GM21423 (cell line): ENCODE measurements around the gene CENPN.

Experiments used
- ATAC-seq: cut with Tn5 transposase; IDR thresholded peaks from one replicate; pipeline ENCODE4 v1.9.1; 2021; ENCODE audit warnings: mild to moderate bottlenecking, moderate library complexity; ENCODE audit not compliant: unreplicated experiment

CENPN gene

DNA sequence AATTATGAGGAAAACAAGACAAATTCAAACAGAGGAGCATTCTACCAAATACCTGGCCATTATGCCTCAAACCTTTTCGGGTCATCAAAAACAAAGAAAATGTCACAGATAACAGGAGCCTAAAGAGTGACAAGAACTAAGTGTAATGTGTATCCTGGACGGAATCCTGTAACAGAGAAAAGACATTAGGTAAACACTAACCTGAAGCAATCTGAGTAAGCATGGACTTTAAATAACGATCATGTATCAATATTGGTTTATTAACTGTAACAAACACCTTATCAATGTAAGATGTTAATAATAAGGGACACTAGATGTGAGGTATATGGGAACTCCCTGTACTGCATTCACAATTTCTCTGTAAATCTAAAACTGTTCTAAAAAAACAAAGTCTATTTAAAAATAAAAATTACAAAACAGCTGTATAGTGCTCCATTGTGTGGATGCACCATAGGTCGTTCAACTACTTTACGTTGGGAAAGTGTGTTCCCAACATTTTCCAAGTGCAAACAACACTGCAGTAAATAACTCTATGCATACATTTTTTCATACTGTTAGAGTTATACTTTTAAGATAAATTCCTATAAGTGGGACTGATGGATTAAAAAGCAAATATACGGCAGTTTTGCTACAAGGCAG lies 15.1 kb upstream of the CENPN start:
- ATAC-seq, result no peak

DNA sequence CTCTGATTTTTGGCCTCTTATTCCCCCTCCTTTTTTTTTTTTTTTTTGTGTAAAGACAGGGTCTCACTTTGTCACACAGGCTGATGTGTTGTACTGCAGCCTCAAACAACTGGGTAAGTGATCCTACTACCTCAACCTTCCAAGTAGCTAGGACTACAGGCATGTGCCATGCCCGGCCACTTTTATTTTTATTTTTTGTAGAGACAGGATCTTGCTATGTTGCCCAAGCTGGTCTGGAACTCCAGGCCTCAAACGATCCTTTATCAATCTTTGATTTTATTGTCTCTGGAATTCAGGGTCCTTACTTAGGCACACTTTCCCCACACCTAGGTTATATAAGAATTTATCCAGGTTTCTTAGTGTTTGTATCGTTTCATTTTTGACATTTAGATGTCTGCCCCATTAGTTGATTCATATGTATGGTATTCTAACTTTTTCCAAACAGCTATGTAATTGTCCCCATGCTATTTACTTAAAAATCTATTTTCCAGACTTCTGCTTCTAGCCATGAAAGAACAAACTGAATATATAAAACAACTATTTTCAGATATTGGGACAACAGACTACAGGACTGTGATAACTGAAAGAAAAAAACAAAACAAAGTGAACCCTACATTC lies 14.2 kb upstream of the CENPN start:
- no peak for ATAC-seq

DNA sequence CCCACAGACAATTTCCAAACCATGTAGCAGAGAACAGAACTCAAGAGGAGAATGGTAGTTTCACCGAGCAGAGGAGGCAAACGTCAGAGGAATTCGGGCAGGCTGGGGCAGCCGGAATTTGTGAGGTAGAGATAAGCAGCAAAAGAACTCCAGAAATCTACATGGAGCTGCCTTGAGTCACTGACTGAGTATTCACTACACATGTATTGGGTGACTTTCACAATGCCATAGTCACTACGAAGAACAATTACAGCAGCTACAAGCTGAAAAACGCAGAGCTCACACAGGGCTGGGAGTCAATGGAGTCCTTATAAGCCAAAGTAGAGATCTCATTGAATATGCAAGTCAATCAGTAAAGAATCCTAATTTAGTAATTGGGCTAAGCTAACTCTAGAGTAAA lies 13.7 kb upstream of the CENPN start:
- ATAC-seq, result no peak

DNA sequence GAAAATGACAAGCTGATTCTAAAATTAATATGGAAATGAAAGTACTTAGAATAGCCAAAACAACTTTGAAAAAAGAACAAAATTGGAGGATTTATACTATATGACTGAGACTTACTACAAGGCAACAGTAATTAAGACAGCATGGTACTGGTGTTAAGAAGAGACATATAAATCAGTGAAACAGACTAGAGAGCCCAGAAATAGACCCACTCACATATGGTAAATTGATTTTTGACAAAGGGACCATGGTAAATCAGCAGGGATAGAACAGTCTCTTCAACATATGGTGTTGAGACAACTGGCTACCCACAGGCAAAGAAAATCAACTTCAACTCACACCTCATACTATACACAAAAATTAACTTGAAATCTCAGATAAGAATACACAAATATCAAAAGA lies 13.2 kb upstream of the CENPN start:
- ATAC-seq, result no peak

DNA sequence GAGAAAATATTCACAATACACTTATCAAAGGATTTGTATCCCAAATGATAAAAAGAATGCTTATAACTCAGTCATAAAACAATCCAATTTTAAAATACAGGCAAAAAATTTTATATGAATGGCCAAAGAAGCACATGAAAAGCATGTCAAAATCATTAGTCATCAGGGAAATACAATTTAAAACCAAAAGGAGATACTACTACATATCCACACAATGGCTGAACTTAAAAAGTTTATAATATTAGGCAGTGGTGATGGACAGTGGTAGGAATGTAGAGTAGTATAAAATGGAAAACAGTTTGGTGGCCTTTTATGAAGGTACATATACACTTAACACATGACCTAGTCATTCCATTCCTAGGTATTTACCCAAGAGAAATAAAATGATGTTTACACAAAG lies 12.6 kb upstream of the CENPN start:
- no peak for ATAC-seq

DNA sequence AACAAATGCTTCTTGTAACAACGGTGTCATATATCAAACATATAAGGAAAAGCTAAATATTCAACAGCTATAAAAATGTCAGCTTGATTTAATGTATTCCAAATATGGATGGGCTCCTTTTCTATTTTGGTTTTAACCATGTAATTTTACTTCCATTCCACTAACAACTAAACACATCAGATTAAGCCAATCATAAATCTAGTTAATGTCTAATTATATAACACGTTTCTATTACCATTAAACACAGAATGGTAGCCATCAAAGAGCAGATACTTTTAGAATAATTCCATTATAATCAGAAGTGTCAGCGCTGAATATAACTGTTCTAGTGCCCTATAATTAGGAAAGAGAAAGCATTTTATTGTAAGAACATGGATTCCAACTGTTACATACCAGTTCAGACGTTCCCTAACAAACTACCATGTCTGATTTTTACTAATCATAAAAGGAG lies 10.3 kb upstream of the CENPN start:
- peak; percentile 3 for ATAC-seq

DNA sequence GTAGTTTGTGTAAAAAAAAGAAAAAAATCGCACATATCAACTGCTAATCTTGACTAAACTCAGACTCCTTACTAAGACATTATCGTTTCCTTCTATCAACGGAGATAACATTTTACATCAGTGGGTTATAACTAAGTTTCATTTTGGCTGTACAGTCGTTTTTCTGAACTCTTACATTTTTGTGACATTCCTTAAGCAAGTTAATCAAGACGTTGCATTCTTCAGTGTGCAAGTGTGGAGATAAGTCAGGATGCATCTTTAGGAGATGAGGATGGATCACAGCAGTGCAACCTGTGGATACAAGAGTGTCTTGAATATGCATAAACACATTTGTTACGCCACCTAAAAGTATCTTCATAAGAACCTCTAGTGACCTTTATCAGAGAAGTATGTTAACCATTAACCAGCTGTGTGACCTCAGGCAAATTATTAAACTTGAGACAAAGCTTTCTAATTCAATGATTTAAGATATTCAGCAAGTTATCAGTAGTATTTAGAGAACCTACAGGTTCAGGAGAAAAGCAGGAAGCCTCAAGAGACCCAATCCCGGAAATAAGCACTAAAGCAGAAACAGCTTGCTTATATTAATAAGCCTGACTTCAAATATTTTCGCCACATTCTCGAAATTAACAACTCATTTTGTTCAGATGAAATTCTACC lies 9.7 kb upstream of the CENPN start:
- ATAC-seq, result peak; percentile 69

DNA sequence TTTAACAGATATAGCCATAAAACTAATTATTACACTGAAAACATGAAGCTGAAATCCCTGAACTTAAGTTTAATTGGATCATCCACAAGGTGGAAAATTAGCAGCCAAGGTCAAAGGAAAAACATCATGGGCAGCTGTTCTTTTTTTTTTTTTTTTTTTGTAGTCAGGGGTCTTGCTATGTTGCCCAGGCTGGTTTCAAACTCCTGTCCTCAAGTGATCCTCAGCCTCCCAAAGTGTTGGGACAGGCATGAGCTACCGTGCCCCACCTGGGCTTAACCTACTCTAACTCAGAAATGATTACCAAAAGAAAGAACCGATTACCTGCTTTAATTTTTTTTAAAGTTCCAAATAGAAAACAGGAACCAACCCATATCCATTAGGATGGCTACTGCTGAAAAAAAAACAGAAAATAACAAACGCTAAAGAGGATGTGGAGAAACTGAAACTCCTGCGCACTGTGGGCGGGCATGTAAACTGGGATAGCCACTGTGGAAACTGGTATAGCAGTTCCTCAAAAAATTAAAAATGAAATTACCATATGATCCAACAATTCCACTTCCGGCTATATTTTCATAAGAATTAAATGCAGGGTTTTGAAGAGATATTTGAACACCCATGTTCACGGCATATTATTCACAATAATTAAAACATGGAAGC lies 8.9 kb upstream of the CENPN start:
- no peak for ATAC-seq

DNA sequence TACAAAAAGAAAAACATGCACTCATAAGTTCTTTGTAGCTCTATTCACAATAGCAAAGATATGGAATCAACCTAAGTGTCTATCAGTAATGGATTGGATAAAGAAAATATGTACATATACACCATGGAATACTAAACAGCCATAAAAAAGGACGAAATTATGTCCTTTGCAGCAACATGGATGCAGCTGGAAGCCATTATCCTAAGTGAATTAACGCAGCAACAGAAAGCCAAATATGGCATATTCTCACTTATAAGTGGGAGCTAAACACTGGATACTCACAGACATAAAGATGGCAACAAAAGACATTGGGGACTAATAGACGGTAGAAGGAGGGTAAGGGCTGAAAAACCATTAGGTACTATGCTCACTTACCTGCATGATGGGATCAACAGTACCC lies 6.1 kb upstream of the CENPN start:
- ATAC-seq, result no peak

DNA sequence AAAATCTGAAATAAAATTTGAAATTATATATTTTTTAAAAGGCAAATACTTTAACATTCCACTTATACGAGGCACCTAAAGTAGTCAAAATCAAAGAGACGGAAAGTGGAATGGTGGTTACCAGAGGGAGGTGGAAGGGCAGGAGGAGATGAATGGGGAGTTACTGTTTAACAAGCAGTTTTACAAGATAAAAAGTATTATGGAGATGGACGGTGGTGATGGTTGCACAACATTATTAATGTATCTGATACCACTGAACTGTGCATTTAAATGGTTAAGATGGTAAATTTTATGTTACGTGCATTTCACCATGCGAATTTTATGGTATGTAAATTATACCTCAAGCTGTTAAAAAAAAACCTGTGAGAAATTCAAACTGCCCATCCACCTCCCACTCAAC lies 5.7 kb upstream of the CENPN start:
- no peak for ATAC-seq

DNA sequence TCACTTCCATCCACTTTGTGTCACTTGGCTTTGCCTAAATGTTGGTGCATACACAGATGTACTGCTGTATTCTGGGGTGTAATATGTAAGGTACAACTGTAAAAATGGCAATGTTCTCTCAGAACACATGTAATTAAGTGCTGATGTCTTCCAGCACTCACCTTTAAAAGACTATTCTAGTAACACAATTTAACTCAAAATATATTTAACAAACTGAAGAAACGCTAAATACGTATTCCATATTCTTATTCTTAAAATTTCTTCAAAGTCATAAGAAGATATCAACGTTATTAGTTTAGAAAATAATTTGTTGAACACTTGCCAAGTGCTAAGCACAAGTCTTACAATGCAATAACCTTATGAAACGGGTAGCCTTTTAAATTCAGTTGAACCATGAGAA lies 4.0 kb upstream of the CENPN start:
- ATAC-seq, result no peak

DNA sequence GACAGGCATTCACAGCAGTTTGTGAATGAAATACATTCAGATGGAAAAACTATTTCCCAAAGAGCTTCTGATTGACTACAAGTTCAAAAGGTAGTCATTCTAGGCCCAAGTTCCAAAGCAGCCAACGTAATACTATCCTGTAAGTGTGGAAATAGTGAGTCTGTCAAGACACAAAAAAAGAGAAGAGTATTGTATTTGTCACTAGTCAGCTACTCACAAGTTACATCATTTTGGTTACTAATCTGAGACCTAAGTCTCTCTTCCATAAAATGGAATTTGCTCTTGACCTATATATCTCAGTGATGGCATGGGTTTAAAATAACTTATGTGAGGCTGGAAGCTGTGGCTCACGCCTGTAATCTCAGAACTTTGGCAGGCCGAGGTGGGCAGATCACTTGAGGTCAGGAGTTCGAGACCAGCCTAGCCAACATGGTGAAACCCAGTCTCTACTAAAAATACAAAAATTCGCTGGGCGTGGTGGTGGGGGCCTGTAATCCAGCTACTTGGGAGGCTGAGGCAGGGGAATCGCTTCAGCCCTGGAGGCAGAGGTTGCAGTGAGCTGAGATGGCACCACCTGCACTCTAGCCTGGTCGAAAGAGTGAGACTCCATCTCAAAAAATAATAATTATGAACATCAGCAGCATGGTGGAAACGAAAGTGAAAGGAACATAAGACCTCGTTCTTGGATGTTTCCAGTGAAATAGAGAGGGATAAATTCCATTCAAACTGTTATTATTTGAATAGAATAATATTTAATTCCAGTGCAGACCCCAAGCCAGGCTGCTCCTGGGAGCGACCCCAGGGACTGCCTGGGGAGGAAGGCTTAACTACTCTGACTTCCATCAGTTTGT lies 3.2 kb upstream of the CENPN start:
- no peak for ATAC-seq

DNA sequence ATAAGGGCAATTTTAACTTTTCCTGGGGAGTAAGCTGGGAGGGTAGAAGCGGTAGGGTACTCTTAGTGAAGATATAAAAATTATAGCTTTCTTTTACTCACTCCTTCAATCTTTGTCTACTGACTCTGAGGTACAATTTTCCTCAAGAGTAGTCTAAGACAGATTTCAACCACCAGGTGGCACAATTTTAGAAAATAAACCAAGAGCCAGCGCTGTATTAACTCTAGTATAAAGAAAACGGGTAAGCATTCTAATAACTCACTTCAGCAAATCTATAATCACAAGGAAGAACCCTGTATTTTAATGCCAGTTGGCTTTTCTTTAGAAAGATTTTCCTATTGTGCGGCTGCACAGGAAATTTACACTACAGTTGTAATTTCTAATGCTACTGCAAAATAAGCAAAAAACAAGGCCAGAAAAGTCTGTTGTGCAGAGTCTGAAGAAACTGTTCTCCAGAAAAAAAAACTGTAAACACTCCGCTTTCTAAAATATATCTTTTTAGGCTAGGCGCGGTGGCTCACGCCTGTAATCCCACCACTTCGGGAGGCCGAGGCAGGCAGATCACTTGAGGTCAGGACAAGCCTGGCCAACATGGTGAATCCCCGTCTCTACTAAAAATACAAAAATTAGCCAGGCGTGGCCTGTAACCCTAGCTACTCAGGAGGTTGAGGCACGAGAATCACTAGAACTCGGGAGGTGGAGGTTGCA lies 2.2 kb upstream of the CENPN start:
- no peak for ATAC-seq

DNA sequence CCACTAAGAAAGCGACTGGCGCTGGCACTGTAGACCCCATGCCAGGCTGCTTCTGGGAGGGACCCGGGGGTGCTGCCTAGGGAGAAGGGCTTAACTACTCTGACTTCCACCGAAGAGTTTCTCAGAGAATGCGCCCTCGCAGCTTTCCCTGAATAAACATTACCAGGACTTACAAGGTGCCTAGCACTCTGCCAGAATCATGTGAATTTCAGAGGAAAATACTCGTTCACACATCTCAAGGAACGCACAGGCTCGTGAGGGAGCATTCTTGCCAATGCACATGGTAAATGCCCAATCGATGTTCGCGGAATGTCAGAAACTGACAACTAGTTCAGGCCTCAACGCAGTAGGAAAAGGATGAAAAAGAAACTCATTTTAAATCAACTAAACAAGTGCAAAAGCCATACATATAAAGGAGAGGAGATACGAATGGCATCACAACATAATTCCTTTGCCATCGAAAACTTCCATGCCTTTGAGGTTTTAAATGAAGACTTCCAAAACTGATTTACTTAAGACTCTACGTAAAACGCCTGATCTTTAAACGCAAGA lies 1.3 kb upstream of the CENPN start:
- no peak for ATAC-seq

DNA sequence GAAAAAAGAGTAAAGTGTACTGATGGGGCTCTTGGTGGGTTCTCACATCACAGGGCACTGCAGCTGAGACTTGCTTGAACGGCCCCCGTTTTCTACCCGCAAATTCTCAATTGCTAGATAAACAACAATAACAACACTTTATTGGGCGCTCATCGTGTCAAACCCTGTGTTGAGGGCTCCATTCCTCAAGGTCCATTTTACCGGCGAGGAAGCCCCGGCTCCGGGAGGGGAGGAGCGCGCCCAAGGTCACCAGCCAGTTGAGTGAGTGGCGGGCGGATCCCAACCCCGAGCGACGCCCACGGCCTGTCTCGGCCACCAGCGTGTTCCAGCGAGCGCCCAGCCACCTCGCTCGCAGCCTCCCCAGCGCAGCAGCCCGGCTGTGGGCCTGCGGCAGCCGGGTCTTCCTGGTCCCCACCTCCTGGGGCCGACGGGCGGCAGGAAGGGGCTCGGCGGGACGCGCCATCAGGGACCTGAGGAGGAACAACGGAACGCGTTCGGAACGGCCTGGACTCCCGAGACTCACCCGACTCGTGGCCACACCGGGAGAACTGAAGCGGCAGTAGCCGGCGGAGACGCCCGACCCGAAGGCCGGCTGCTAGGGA lies 702 bp upstream of the CENPN start:
- ATAC-seq, result peak; percentile 33

DNA sequence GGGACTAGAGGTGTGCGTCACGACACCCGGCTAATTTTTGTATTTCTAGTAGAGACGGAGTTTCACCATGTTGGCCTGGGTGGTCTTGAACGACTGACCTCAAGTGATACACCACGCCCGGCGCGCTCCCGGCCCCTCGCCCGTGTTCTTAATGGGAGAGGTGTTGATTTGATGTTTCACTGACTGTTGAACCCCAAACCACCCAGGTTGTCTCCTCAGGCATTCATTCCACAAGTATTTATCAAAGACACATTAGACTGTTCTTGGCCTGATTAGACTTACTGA lies 1.4 kb downstream of the CENPN start:
- no peak for ATAC-seq

DNA sequence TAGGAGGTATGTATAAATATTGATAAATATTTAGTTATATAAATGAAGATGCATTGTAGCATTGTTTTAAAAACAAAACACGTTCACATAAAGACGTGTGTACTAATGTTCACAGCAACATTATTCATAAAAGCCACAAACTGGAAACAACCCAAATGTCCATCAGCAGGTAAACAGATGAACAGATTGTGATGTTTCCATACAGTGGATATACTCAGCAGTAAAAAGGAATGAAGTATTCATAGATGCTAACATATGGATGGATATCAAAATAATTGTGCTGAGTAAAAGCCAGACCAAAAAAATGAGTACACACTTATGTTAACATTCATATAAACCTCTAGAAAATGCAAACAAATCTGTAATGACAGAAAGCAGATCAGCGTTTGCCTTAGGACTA lies 6.0 kb downstream of the CENPN start:
- ATAC-seq, result no peak

DNA sequence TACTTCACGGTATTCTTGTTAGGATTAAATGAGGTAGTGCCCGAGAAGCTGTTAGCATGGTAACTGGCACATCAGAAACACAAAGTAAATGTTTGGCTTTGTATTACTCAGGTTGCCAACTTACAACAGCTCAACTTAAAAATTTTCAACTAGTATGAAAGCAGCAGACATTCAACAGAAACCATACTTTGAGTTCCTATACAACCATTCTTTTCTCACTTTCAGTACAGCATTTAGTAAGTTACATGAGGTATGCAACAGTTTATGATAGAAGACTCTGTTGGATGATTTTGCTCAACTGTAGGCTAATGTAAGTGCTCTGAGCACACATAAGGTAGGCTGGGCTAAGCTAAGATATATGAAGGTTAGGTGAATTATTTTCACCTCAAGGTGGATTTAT lies 7.7 kb downstream of the CENPN start:
- no peak for ATAC-seq

DNA sequence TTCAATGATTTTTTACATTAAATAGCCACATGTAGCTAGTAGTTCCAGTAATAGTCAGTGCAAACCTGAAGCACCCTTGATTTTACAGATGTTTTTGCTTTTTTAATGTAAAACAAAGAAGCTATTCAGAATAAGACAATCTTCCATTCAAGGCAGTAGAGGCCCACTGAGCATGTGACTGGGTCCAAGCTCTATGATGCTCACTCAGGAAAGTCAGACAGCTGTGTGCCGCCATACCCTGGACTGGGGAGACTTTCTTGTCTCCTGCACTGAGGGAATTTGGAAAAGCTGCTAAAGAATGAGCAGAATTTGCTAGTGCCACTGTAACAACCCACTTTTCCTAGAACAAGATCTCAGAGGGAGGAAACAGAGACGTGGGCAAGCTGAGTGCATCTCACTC lies 11.5 kb downstream of the CENPN start:
- no peak for ATAC-seq

DNA sequence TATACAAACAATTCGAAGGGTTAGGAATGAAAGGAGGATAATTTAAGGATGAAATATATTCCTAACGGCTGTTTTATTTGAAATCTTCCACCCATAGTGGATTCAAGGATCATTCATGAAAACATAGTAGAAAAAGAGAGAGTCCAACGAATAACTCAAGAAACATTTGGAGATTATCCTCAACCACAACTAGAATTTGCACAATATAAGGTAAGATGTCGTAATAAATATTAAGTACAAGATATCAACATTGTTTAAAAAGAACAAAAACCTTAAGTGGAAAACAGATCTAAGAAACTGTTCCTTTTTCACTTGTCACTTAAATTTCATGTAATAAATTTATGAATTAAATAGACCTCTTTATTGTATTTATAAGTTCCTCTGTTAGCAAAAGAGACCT lies 19.4 kb downstream of the CENPN start:
- no peak for ATAC-seq
